ENCODE data around the gene CTDSPL. TPM values are rescaled to one million over a fixed set of nuclear protein-coding genes. Genes with fewer than 3 reads are reported as not detected.
"Not testable (repeated sequence)": the region's sequence is repeated elsewhere in the genome, so short reads cannot be mapped to it uniquely, and the experiment has no call there.

CTDSPL gene, protein sequence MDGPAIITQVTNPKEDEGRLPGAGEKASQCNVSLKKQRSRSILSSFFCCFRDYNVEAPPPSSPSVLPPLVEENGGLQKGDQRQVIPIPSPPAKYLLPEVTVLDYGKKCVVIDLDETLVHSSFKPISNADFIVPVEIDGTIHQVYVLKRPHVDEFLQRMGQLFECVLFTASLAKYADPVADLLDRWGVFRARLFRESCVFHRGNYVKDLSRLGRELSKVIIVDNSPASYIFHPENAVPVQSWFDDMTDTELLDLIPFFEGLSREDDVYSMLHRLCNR
- 58.2 TPM for total RNA-seq
- 36.9 TPM for polyA plus RNA-seq

DNA sequence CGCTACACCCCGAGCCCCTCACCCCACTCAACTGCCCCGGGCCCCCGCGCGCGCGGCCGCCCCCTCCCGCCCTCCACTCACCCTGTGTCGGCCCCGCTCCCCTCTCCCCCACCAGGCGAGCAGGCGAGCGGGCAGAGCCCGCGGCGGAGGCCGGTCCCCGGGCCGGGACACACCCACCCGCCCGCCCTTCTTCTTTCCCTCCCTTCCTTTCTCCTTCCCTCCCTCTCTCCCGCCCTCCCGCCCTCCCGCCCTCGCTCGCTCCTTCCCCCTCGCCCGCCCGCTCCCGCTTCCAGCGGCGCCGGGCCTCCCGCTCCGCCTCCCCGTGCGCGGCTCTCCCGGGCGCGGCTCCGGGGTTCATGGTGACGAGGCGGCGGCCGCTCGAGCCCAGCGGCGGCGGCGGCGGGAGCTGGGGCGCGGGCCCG, at the start of gene CTDSPL:
Gene CTDSPL, plus strand, starts transcription at position 261 of the 422 bp plus-strand sequence. CDS start 320 bp downstream, outside the sequence.
- H3K36me3 ChIP-seq (ENCODE audit: insufficient read depth): no peaks in the 10 kb centered on the region
- under 1% methylated on average over 53 of the region's 57 CpGs for WGBS
- no peak for DNase-seq (ENCODE audit: extremely low spot score)
- peak within 1 kb of the TSS; percentile 74 for H3K27ac ChIP-seq (ENCODE audit: low read depth)
- peaks cover 4% of the 10 kb centered on the region for H3K4me1 ChIP-seq (ENCODE audit: insufficient read depth)
- peak within 1 kb of the TSS; percentile 95 for H3K4me3 ChIP-seq (ENCODE audit: low read depth, low read length)

DNA sequence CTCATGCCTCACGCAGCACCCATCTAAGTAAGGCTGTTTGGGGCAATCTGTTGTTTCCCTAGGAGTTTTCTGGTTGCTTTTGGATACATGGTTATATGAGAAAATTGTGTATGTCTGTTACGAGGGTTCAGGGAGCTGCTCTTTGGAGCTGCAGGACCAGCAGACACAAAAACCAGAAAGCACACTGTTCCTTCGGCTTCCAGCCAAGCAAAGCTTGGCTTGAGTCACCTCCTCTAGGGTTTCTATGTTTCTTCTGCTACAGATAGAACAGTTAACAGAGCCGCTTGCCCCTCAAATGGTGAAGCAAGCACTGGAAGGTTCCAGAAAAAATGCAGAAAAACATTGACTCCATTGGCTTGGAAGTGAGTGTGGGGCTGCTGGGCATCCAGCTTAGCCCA, 49.2 kb upstream of the CTDSPL start:
- whole genome bisulfite sequencing: 47% methylated on average over 4 of the region's 4 CpGs
- no peak overlapping the region for H3K4me3 ChIP-seq (ENCODE audit: low read depth, low read length)
- no peaks in the 10 kb centered on the region for H3K4me1 ChIP-seq (ENCODE audit: insufficient read depth)
- DNase-seq (ENCODE audit: extremely low spot score): no peak
- H3K36me3 ChIP-seq (ENCODE audit: insufficient read depth): no peaks in the 10 kb centered on the region
- no peak overlapping the region for H3K27ac ChIP-seq (ENCODE audit: low read depth)

DNA sequence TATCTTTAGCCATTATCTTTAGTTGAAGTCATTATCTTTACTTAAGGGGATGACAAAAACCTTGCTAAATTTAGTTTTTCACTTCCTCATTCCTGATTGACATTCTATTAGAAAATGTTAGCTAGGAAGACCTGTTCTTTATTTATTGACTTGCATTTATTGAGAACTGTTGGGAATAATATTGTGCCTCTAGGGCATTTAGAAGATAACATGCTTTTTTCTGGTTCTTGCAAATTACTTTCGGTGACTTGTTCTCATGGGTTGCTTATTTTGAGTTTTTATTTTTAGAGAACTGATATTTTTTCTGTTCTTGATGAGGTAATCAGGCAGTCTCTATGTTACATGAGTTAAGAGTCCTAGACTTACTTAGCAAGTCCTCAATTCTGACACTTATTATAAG, 48.3 kb upstream of the CTDSPL start:
- no peaks in the 10 kb centered on the region for H3K36me3 ChIP-seq (ENCODE audit: insufficient read depth)
- H3K4me1 ChIP-seq (ENCODE audit: insufficient read depth): no peaks in the 10 kb centered on the region
- no peak overlapping the region for H3K27ac ChIP-seq (ENCODE audit: low read depth)
- WGBS: 64% methylated on average over 1 of the region's 1 CpG
- no peak overlapping the region for H3K4me3 ChIP-seq (ENCODE audit: low read depth, low read length)
- no peak for DNase-seq (ENCODE audit: extremely low spot score)

DNA sequence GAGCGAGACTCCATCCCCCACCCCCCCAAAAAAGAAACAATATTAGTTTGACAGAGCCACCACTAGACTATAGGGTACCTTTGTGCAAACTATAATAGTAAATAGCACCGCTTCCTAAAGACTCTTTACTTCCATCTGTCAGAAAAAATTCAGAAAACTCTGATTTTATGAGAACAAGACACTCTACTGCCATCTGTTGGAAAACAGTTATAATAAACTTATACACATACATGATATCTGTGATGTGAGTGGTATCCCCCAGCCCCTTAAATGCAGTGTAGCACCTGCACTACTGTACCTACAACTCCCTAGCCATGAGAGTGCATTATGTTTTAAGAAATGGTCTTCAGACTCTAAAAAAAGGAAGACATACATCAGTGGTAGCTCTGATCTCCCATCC, 47.1 kb upstream of the CTDSPL start:
- H3K4me3 ChIP-seq (ENCODE audit: low read depth, low read length): no peak overlapping the region
- no peak overlapping the region for H3K27ac ChIP-seq (ENCODE audit: low read depth)
- H3K4me1 ChIP-seq (ENCODE audit: insufficient read depth): no peaks in the 10 kb centered on the region
- WGBS: 97% methylated on average over 2 of the region's 2 CpGs
- DNase-seq (ENCODE audit: extremely low spot score): no peak
- H3K36me3 ChIP-seq (ENCODE audit: insufficient read depth): no peaks in the 10 kb centered on the region

DNA sequence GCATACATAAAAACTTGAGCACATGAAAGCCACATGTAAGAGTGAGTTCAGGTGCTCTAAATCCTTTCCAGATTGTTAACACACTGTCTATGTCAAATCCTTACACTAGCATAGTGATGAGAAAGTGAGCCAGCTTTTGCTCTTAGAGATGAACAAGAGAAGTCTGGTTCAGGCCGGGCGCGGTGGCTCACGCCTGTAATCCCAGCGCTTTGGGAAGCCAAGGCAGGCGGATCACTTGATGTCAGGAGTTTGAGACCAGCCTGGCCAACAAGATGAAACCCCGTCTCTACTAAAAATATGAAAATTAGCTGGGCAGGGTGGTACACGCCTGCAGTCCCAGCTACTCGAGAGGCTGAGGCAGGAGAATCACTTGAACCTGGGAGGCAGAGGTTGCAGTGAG, 46.5 kb upstream of the CTDSPL start:
- not testable (repeated sequence) for H3K36me3 ChIP-seq (ENCODE audit: insufficient read depth)

DNA sequence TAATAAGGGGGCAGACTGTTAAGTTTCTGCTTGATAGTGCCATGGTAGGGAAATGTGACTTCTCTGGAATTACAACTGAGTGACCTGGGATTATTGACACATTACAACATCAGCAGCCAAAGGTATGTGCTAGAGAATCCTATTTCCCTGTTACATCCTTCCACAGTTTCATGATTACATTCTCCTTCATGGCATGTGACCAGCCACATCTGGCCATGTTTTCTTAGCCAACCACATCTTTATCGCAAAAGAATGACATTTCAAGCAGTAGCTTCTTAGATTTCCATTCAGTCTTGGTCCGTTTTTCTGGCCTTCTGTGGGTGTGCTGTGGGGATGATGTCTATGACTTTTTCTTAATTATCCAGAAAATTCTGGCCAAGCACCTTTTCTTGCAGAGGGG, 45.4 kb upstream of the CTDSPL start:
- DNase-seq (ENCODE audit: extremely low spot score): no peak
- H3K4me3 ChIP-seq (ENCODE audit: low read depth, low read length): no peak overlapping the region
- no peaks in the 10 kb centered on the region for H3K36me3 ChIP-seq (ENCODE audit: insufficient read depth)
- 91% methylated on average over 2 of the region's 2 CpGs for WGBS
- H3K4me1 ChIP-seq (ENCODE audit: insufficient read depth): no peaks in the 10 kb centered on the region
- H3K27ac ChIP-seq (ENCODE audit: low read depth): no peak overlapping the region

More for the DNA sequence above, 46.5 kb upstream of the CTDSPL start:
- H3K27ac ChIP-seq (ENCODE audit: low read depth); DNase-seq (ENCODE audit: extremely low spot score); H3K4me1 ChIP-seq (ENCODE audit: insufficient read depth); H3K4me3 ChIP-seq (ENCODE audit: low read depth, low read length): not testable (repeated sequence)
- WGBS: 96% methylated on average over 9 of the region's 9 CpGs

DNA sequence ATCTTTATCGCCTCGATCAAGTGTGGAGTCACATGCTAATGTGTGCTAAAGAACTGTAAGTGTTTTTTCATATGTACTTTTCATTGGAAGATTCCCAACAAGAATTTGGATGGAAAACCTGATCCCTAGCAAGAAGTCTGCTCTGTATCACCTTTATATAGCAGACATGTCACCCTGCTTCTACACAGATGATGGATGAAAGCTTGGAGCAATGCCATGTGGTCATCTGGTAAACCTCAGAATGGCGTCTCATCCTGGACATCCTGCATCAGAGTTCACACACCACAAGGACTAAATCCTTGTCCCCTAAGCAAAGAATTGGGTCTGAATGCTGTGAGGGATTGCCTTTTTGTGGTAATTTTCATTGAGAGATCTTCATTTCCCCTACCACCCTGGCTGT, 42.1 kb upstream of the CTDSPL start:
- no peak overlapping the region for H3K4me3 ChIP-seq (ENCODE audit: low read depth, low read length)
- H3K36me3 ChIP-seq (ENCODE audit: insufficient read depth): no peaks in the 10 kb centered on the region
- H3K4me1 ChIP-seq (ENCODE audit: insufficient read depth): no peaks in the 10 kb centered on the region
- no peak overlapping the region for H3K27ac ChIP-seq (ENCODE audit: low read depth)
- no peak for DNase-seq (ENCODE audit: extremely low spot score)
- 50% methylated on average over 3 of the region's 3 CpGs for WGBS

DNA sequence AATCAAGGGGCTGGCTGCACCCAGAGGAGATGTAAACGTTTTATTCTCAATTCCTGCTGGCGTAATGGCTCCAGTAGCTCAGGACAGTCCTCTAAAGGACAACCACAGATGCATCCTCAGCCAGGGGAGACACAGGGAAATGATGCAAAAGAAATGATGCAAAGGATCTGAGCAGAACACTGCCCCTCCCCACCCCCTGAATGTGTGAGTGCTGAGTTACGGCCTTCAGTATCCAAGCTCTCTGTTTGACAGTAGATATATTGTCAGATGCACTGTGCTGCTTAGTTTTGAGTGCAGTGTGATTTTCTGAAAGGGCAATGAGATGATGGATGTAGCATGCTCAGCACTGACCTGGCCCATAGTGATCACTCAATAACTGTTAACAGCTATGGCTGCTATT, 41.4 kb upstream of the CTDSPL start:
- WGBS: 74% methylated on average over 3 of the region's 3 CpGs
- DNase-seq (ENCODE audit: extremely low spot score): no peak
- Histone ChIP-seq H3K36me3 (ENCODE audit: insufficient read depth) (no peaks in the 10 kb centered on the region), H3K27ac (ENCODE audit: low read depth) (no peak overlapping the region), H3K4me3 (ENCODE audit: low read depth, low read length) (no peak overlapping the region), H3K4me1 (ENCODE audit: insufficient read depth) (no peaks in the 10 kb centered on the region)

DNA sequence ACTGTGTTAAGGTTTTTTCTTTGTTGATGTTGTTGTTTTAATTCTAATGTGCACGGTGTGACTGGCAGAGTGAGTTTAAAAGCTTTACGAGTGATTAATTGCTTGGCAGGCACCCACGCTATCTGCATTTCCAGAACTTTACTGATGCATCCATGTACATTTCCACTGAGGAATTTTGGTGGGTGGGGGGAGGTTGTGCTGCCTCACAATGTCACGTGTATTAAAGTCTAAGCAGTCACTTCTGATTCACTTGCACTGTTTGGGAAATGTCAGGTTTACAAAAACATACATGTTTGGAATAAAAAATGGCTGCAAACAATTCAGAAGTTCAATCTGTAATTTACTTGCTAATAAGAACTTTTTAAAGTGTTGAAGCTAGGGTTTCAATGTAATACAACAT, 38.5 kb upstream of the CTDSPL start:
- 61% methylated on average over 4 of the region's 4 CpGs for WGBS
- no peak for DNase-seq (ENCODE audit: extremely low spot score)
- Histone ChIP-seq H3K36me3 (ENCODE audit: insufficient read depth) (no peaks in the 10 kb centered on the region), H3K4me1 (ENCODE audit: insufficient read depth) (no peaks in the 10 kb centered on the region), H3K4me3 (ENCODE audit: low read depth, low read length) (no peak overlapping the region), H3K27ac (ENCODE audit: low read depth) (no peak overlapping the region)

DNA sequence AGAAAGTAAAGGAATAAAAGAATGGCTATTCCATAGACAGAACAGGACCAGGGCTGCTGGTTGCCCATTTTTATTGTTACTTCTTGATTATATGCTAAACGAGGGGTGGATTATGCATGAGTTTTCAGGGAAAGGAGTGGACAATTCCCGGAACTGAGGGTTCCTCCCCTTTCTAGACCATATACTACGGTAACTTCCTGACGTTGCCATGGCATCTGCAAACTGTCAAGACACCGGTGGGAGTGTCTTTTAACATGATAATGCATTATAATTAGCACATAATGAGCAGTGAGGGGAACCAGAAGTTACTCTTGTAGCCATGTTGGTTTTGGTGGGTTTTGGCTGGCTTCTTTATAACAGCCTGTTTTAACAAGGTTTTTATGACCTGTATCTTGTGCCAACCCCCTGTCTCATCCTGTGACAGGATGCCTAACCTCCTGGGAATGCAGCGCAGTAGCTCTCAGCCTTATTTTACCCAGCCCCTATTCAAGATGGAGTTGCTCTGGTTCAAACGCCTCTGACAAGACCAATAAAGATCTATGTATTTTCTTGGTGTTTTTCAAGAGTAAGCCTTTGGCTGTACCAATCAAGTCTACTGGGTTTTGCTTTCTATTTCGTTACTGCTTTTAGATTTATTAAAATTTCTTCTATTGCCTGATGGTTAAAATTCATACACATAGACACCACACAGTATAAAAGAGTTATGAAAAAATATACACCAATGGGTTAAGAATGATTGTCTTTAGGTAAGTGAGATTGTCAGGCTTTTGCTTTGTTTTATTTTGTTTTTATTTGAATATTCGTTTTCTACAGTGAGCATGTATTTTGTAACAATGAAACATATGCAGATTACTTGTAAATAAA, 37.4 kb upstream of the CTDSPL start:
- no peaks in the 10 kb centered on the region for H3K36me3 ChIP-seq (ENCODE audit: insufficient read depth)
- no peak overlapping the region for H3K4me3 ChIP-seq (ENCODE audit: low read depth, low read length)
- no peaks in the 10 kb centered on the region for H3K4me1 ChIP-seq (ENCODE audit: insufficient read depth)
- DNase-seq (ENCODE audit: extremely low spot score): no peak
- H3K27ac ChIP-seq (ENCODE audit: low read depth): no peak overlapping the region
- 75% methylated on average over 9 of the region's 9 CpGs for WGBS

DNA sequence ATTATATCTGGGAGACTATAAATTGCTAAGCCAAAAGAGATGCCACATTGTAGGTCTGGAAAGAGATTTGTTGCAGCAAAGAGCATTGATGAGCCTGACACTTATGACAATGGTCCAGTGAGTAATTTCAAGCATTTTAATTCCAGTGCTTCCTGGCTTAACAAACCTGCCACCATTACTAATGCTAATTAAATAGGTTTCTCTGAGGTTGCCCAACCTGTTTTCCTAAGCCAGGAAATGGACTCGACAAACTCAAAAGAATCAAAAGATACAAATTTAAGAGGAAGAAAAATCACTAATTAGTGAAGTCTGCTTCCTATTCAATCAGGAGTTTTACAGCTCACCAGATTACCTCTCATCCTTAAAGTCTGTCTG, 36.7 kb upstream of the CTDSPL start:
- Histone ChIP-seq H3K27ac (ENCODE audit: low read depth) (no peak overlapping the region), H3K4me1 (ENCODE audit: insufficient read depth) (no peaks in the 10 kb centered on the region)
- 42% methylated on average over 1 of the region's 1 CpG for WGBS

DNA sequence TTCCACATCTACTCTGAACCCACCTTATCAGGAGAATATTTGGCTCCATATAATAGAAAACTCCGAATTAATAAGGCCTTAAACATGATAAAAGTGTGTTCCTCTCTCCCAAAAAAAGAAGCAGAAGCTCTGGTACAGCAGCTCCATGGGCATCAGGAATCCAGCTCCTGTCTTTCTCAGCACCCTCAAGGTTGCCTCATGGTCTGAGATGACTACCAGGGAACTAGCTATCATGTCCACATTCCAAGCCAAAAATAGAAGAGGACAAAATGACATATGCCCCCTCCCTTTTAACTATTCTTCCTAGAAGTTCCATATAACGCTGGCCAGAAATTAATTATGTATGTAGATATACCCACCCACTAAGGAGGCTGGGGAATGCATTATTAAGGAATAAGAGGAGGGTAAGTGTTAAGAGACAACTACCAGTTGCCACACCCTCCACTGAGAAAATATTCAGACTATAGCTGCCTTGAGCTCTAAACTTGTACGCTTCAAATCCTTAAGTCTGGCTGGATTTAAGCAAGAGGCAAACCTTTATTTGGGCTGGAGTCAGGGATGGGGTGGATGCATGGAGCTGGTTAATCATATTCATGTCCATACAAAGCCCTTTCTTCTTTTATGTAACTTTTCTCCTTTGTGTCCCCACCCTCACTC, 35.8 kb upstream of the CTDSPL start:
- Histone ChIP-seq H3K36me3 (ENCODE audit: insufficient read depth) (no peaks in the 10 kb centered on the region), H3K4me3 (ENCODE audit: low read depth, low read length) (no peak overlapping the region), H3K27ac (ENCODE audit: low read depth) (no peak overlapping the region), H3K4me1 (ENCODE audit: insufficient read depth) (no peaks in the 10 kb centered on the region)
- 68% methylated on average over 3 of the region's 3 CpGs for WGBS
- DNase-seq (ENCODE audit: extremely low spot score): no peak

More for the DNA sequence above, 36.7 kb upstream of the CTDSPL start:
- no peak for DNase-seq (ENCODE audit: extremely low spot score)
- Histone ChIP-seq H3K36me3 (ENCODE audit: insufficient read depth) (no peaks in the 10 kb centered on the region), H3K4me3 (ENCODE audit: low read depth, low read length) (no peak overlapping the region)

DNA sequence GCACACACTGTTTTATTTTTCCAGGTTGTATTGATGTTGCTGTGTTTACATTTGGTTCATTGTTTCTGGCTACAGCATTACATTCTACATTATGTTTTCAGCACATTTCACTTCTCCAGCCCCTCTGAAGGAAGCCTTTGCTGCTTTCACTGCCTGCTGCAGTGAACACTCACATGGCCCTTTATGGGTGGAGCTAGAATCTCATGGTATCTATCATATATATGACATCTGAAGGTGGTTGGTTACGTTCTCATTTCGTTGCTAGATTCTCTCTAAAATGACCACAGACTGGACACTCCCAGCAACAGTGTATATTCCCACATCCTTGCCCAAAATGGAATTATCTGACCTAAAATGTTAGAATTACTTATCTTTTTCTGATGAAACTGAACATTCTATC, 35.2 kb upstream of the CTDSPL start:
- Histone ChIP-seq H3K36me3 (ENCODE audit: insufficient read depth) (no peaks in the 10 kb centered on the region), H3K4me1 (ENCODE audit: insufficient read depth) (no peaks in the 10 kb centered on the region), H3K27ac (ENCODE audit: low read depth) (no peak overlapping the region), H3K4me3 (ENCODE audit: low read depth, low read length) (no peak overlapping the region)
- 53% methylated on average over 2 of the region's 2 CpGs for WGBS
- no peak for DNase-seq (ENCODE audit: extremely low spot score)

DNA sequence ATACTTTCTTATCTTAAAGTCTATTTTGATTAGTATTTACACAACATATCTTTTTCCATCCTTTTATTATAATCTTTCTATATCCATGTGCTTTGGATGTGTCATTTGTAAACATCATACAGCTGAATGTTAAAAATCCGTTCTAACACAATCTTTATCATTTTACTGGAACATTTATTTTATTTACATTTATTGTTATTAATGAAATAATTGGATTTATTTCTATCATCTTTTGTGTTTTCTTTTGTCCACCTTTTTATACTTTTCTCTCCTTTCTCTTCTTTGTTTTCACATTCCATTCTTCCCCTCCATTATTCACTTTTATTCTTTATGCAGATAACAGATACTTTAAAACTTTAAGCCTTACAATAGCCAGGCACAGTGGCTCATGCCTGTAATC, 34.7 kb upstream of the CTDSPL start:
- H3K27ac ChIP-seq (ENCODE audit: low read depth): no peak overlapping the region
- 62% methylated on average over 1 of the region's 1 CpG for WGBS
- no peak for DNase-seq (ENCODE audit: extremely low spot score)
- H3K36me3 ChIP-seq (ENCODE audit: insufficient read depth): no peaks in the 10 kb centered on the region
- no peak overlapping the region for H3K4me3 ChIP-seq (ENCODE audit: low read depth, low read length)
- H3K4me1 ChIP-seq (ENCODE audit: insufficient read depth): no peaks in the 10 kb centered on the region
